ENCODE measurements around the gene KCNK18. TPM values are rescaled to one million over a fixed set of nuclear protein-coding genes. Genes with fewer than 3 reads are reported as not detected.

The KCNK18 gene
- total and polyA plus RNA-seq, 10 of the 15 experiments (the other 5 are each of a cell fraction or from before 2014, with no cell fraction given) = not detected

DNA sequence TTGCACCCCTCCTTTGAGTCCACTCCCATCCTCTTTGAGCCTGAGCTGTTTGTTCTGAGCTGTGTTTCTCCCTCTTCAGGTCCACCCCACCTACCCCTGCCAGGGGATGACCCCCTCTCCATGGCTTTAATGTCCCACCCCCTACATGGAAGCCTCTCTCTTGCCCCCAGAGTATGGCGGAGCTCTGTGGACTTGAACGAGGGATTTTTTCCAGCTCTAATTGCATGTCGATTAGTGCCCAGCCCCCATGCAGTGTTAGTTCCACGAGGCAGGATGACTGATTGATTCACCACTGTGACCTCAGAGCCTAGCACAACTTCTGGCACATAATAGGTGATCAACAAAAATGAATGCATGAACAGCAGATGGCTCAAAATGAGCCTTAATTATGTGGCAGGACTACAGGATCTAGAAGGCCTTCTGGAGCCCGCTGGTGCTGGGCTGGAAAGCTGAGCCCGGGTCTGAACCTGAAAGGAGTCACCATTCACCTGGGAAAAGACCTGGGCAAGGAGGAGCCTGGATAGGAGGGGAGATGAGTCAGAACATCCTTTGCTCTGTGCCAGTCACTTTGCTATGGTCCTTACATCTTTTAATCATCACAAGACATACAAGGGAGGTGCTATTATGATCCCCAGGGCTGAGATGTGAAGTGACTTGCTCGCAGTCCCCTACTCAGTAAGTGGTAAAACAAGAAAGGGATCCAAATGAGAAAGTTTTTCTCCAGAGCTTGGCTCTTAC, 26.6 kb downstream of the KCNK18 start:
- no peak for ATAC-seq
- H3K27ac ChIP-seq (ENCODE audit: control insufficient read depth, insufficient read depth) = no peak overlapping the region
- no peaks in the 10 kb centered on the region for H4K20me1 ChIP-seq (ENCODE audit: control insufficient read depth, insufficient read depth)
- ChIA-PET RAD21 (ENCODE audit: unreplicated experiment) (interaction anchor here (2.2 kb wide), 1 partner anchor 96 kb away, joined by 7 read pairs; no protein-coding TSS in a partner anchor), SMC1A (ENCODE audit: uncharacterized antibody, unreplicated experiment) (interaction anchor here (0.9 kb wide), 1 partner anchor 12 kb away, joined by 3 read pairs; no protein-coding TSS in a partner anchor), POLR2A (no interaction called here), CTCF (interaction anchor here (0.5 to 3.2 kb wide), 3 partner anchors 22 to 144 kb away, joined by 3 to 15 read pairs (median 4); no protein-coding TSS in a partner anchor)
- TF ChIP-seq, protein P1, sequence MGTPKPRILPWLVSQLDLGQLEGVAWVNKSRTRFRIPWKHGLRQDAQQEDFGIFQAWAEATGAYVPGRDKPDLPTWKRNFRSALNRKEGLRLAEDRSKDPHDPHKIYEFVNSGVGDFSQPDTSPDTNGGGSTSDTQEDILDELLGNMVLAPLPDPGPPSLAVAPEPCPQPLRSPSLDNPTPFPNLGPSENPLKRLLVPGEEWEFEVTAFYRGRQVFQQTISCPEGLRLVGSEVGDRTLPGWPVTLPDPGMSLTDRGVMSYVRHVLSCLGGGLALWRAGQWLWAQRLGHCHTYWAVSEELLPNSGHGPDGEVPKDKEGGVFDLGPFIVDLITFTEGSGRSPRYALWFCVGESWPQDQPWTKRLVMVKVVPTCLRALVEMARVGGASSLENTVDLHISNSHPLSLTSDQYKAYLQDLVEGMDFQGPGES (IDR thresholded peaks at IDR 0.05) = no peak
- no peak for TF ChIP-seq RELA (IDR thresholded peaks at IDR 0.05; ENCODE audit: borderline replicate concordance, partially characterized antibody)
- TF ChIP-seq YY1 (IDR thresholded peaks at IDR 0.05; ENCODE audit: low read depth, low read length) = no peak
- no peak for TF ChIP-seq TAF1 (IDR thresholded peaks at IDR 0.05; ENCODE audit: borderline replicate concordance, low read depth, low read length)
- TF ChIP-seq EP300 (IDR thresholded peaks at IDR 0.05; ENCODE audit: borderline replicate concordance in 1 of 2, control insufficient read depth in 1 of 2, low read depth in 2 of 2, low read length in 2 of 2) = no peak
- TF ChIP-seq, protein P2, sequence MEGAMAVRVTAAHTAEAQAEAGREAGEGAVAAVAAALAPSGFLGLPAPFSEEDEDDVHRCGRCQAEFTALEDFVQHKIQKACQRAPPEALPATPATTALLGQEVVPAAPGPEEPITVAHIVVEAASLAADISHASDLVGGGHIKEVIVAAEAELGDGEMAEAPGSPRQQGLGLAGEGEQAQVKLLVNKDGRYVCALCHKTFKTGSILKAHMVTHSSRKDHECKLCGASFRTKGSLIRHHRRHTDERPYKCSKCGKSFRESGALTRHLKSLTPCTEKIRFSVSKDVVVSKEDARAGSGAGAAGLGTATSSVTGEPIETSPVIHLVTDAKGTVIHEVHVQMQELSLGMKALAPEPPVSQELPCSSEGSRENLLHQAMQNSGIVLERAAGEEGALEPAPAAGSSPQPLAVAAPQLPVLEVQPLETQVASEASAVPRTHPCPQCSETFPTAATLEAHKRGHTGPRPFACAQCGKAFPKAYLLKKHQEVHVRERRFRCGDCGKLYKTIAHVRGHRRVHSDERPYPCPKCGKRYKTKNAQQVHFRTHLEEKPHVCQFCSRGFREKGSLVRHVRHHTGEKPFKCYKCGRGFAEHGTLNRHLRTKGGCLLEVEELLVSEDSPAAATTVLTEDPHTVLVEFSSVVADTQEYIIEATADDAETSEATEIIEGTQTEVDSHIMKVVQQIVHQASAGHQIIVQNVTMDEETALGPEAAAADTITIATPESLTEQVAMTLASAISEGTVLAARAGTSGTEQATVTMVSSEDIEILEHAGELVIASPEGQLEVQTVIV (IDR thresholded peaks at IDR 0.05; ENCODE audit: borderline replicate concordance, partially characterized antibody) = no peak
- TF ChIP-seq, protein P3, sequence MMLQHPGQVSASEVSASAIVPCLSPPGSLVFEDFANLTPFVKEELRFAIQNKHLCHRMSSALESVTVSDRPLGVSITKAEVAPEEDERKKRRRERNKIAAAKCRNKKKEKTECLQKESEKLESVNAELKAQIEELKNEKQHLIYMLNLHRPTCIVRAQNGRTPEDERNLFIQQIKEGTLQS (IDR thresholded peaks at IDR 0.05; ENCODE audit: borderline replicate concordance, extremely low read depth, low read depth, low read length) = no peak
- no peak for TF ChIP-seq TBL1XR1 (IDR thresholded peaks at IDR 0.05; ENCODE audit: low read depth, low read length)
- no peak for TF ChIP-seq NFIC (IDR thresholded peaks at IDR 0.05; ENCODE audit: low read depth, low read length)
- no peak for TF ChIP-seq SIX5 (IDR thresholded peaks at IDR 0.05; ENCODE audit: low read depth, low read length, severe bottlenecking)
- no peak for TF ChIP-seq PAX5 (IDR thresholded peaks at IDR 0.05; ENCODE audit: borderline replicate concordance, low read depth, low read length)
- no peak for TF ChIP-seq EGR1 (IDR thresholded peaks at IDR 0.05; ENCODE audit: borderline replicate concordance in 1 of 2, low read depth in 2 of 2, low read length in 2 of 2)
- no peak for TF ChIP-seq SP1 (IDR thresholded peaks at IDR 0.05; ENCODE audit: low read depth, low read length)
- TF ChIP-seq ZZZ3 (IDR thresholded peaks at IDR 0.05; ENCODE audit: control insufficient read depth, insufficient read length, low read depth) = no peak
- TF ChIP-seq CEBPB (IDR thresholded peaks at IDR 0.05; ENCODE audit: borderline replicate concordance in 1 of 2, low read depth in 2 of 2, low read length in 2 of 2) = no peak
- no peak for TF ChIP-seq TCF12 (IDR thresholded peaks at IDR 0.05; ENCODE audit: low read depth, low read length)
- no peak for TF ChIP-seq NR2C1 (IDR thresholded peaks at IDR 0.05)
- DNase-seq (ENCODE audit: low read depth, low spot score) = no peak
- H3K4me3 ChIP-seq = no peak overlapping the region
- H3K27me3 ChIP-seq (replicated peaks in 1 of 2; ENCODE audit: control insufficient read depth in 2 of 2, insufficient read depth in 2 of 2, low read length in 1 of 2) = no peaks in the 10 kb centered on the region; a peak in 3 of 4 replicates
- no peak overlapping the region for H3K4me2 ChIP-seq (ENCODE audit: control insufficient read depth, insufficient read depth)
- in situ Hi-C loops (cut with MboI) (loop anchor here (5.0 to 10.0 kb wide), 2 partner anchors 93 to 1011 kb away; no protein-coding TSS in a partner anchor), intact Hi-C loops (cut with micrococcal nuclease; ENCODE audit: unreplicated experiment) (no loop called here)
- no peaks in the 10 kb centered on the region for H3K4me1 ChIP-seq (ENCODE audit: control insufficient read depth, insufficient read depth, low read length)
- H2AFZ ChIP-seq (ENCODE audit: control insufficient read depth, low read depth, low read length) = no peak overlapping the region
- no peaks in the 10 kb centered on the region for H3K79me2 ChIP-seq (ENCODE audit: control insufficient read depth, insufficient read depth, low read length)
- BruUV-seq (replicated peaks) = no TSS peak
- H3K9me3 ChIP-seq (replicated peaks; ENCODE audit: control insufficient read depth, insufficient read depth, low read length) = no peaks in the 10 kb centered on the region
- no peaks in the 10 kb centered on the region for H3K36me3 ChIP-seq (ENCODE audit: control insufficient read depth in 2 of 2, insufficient read depth in 2 of 2, low read length in 1 of 2)
- WGBS (ENCODE audit: insufficient coverage, insufficient replicate concordance, low lambda C conversion rate, missing lambda C conversion rate) = 49% methylated on average over 7 of the region's 7 CpGs
- no peak overlapping the region for H3K9ac ChIP-seq (ENCODE audit: control insufficient read depth, insufficient read depth, low read length)
- FAIRE-seq = no peak

Data from GM12878 (cell line).